Ectodermal cell (in vitro differentiated cells): ENCODE measurements around the gene POU2F3. TPM values are rescaled to one million over a fixed set of nuclear protein-coding genes. Genes with fewer than 3 reads are reported as not detected.

Experiments
- H3K27ac ChIP-seq: 2 replicates; pipeline ENCODE4 v1.7.0; 2013; ENCODE audit warnings: mild to moderate bottlenecking, low read depth, low read length; ENCODE audit not compliant: insufficient read depth, poor library complexity, severe bottlenecking
- H3K27me3 ChIP-seq: 2 replicates; pipeline ENCODE4 v1.7.0; 2013; ENCODE audit warnings: mild to moderate bottlenecking, low read length; ENCODE audit not compliant: insufficient read depth, control insufficient read depth, poor library complexity, severe bottlenecking
- H3K36me3 ChIP-seq: one replicate; pipeline ENCODE4 v1.7.0; 2013; ENCODE audit warnings: low read length; ENCODE audit not compliant: control insufficient read depth, insufficient read depth
- H3K4me1 ChIP-seq: one replicate; pipeline ENCODE4 v1.7.0; 2013; ENCODE audit warnings: low read length; ENCODE audit not compliant: control insufficient read depth, insufficient read depth
- H3K4me3 ChIP-seq: 2 replicates; pipeline ENCODE4 v1.7.0; 2013; ENCODE audit warnings: low read depth, low read length, control low read depth; ENCODE audit not compliant: insufficient read depth
- H3K9me3 ChIP-seq: 2 replicates; pipeline ENCODE4 v1.7.0; 2013; ENCODE audit warnings: mild to moderate bottlenecking, low read length, moderate library complexity; ENCODE audit not compliant: control insufficient read depth
- WGBS, 2 experiments: methylation state at CpG; one replicate each; pipeline ENCODE4 v1.1.7; 2013; ENCODE audit warnings: missing lambda C conversion rate in 2 of 2; 5-methylcytosine and 5-hydroxymethylcytosine counted together
- polyA plus RNA-seq, 4 experiments: library from polyadenylated mRNA; stranded (reverse); fragments of 50-300 nt; gene quantifications; one replicate each; pipeline ENCODE4 v1.2.3, GENCODE V29; 2013

POU2F3 gene
- 0.43 TPM for polyA plus RNA-seq (2013, experiment 1 of 4)
- 0.57 TPM for polyA plus RNA-seq (2013, experiment 2 of 4)
- polyA plus RNA-seq (2013, experiment 3 of 4) = 0.32 TPM
- 0.16 TPM for polyA plus RNA-seq (2013, experiment 4 of 4)

DNA sequence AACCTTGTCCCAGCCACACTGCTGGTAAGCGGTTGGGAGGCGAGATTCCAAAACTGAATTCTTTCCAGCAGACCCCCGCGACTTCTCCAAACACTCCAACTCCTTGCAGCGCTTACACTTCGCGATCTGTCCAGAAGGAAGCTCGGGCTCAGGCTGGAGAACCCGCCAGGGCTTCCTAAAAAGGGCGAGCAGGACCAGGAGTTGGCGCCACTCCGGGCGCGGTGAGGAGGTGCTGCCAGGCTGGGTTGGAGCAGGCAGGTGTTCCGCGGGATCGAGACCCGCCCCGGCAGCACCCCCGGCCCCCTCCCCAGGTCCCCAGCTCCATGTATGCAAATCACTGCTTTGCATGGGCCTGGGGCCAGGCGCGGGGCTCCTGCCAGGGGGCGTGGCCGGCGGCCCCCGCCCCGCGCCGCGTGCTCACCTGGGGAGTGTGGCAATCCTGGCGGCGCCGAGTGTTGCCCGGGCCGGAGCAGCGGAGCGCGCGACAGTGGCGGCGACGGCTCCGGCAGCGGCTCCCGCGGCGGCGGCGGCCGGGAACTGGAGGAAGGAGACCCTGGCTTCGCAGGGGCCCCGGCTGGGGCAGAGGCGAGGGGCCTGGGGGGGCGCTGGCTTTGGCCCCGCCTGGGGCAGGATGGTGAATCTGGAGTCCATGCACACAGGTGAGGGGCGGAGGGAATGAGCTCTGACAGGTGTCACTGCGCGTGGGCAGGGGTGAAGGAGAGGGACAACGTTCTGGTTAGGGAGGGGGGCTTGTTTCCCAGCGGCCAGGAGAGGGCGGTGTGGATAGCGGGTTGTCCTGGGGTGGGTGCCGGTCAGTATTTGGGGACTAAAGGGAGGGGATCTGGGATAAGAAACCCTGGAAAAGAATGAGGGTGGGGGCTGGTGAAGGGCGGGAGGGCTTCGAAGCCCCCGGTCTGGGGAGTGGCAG lies at the start of gene POU2F3:
Gene POU2F3 (plus strand): TSS at position 428 of the 928 bp plus-strand sequence. CDS start 204 bp downstream, at position 632.
- peak within 1 kb of the TSS; percentile 24 for H3K4me3 ChIP-seq

DNA sequence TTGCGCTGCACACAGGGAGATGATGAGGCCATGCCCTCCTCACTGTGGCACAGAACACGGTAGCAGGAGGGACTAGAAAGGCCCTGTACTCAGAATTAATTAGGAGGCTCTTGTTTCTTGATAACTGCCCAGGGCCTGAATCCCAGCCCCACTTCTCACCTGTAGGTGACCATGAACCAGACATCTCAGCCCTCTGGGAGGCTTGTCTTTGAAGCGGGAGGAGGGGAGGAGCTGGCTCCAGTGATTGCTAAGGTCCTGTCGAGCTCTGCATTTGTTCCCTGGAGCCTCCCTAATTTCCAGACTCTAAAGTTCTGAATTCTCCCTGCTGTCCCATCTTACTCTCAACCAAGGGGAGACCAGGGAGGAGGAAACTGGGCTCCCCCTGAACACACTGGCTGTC lies 48.9 kb upstream of the POU2F3 start:
- WGBS, 2 experiments = 76 to 79% methylated on average over 4 of the region's 4 CpGs
- no peak overlapping the region for H3K27ac ChIP-seq
- no peaks in the 10 kb centered on the region for H3K36me3 ChIP-seq
- no peak overlapping the region for H3K4me3 ChIP-seq
- no peaks in the 10 kb centered on the region for H3K9me3 ChIP-seq
- peaks cover 9% of the 10 kb centered on the region for H3K27me3 ChIP-seq
- peaks cover 27% of the 10 kb centered on the region for H3K4me1 ChIP-seq

More for the DNA sequence above, at the start of gene POU2F3:
- Histone ChIP-seq H3K4me1 (peaks cover 3% of the 10 kb centered on the region), H3K27ac (no peak within 1 kb of the TSS), H3K36me3 (no peaks in the 10 kb centered on the region), H3K9me3 (no peaks in the 10 kb centered on the region), H3K27me3 (peaks cover 39% of the 10 kb centered on the region)
- 7 to 8% methylated on average over 66 of the region's 66 CpGs for WGBS, 2 experiments

DNA sequence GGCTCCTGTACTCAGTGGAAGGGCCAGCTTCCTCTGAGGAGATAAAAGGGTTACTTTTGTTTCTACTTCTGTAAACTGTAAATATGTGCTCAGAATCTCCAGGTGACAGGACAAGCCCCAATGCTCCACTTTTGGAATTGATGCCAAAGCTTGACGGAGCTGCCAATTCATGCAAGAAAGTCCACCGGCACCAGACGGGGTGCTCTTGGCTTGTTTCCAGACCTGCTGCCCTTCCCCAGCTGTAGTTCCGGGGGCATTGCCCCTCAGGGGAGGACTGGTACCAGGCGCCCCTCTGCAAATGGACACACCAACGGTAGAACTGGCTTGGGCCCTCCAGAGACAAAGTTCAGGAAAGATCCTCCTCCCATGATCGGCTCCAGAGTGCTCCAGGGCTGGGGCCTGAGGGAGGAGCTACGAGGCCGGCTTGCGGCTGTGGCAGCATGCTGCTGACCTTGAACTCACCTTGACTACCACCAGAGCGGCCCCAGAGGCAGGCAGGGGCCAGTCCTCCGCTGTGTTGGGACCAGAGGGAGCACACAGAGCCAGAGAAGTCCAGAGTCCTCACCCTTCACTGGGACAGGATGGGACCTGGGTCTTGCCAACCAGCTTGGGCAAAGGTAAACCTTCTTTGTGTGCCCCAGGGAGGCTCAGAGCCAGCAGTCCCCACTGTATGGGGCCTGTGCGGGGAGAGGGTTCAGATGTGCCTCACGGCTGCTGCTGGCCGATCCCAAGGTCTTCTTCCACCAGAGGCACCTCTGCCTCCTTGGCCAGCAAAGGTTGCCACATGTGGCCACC lies 46.9 kb upstream of the POU2F3 start:
- peaks cover 18% of the 10 kb centered on the region for H3K27me3 ChIP-seq
- H3K36me3 ChIP-seq = no peaks in the 10 kb centered on the region
- no peak overlapping the region for H3K4me3 ChIP-seq
- H3K27ac ChIP-seq = no peak overlapping the region
- H3K4me1 ChIP-seq = peaks cover 35% of the 10 kb centered on the region
- no peaks in the 10 kb centered on the region for H3K9me3 ChIP-seq
- 92 to 94% methylated on average over 15 of the region's 15 CpGs for WGBS, 2 experiments

DNA sequence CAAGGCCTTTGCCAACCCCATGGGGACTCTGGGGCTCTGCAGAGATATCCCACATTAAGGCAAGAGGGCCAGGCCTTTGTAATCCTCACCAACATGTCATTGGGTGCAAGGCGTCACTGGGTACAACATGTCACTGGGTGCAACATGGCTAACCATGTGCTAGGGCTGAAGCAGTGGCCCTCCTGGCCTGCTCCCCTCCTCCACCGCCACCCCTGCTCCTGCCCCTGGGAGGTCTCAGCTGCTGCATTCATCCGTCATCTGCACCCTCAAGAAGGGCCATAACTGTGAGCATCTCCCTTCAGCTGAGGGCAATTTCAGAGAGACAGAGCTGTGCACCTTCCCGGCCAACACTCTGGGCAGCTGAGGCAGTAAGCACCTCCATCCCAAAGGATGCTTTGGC lies 45.8 kb upstream of the POU2F3 start:
- no peak overlapping the region for H3K4me3 ChIP-seq
- H3K27ac ChIP-seq = no peak overlapping the region
- 93 to 95% methylated on average over 4 of the region's 4 CpGs for WGBS, 2 experiments
- H3K9me3 ChIP-seq = no peaks in the 10 kb centered on the region
- H3K36me3 ChIP-seq = no peaks in the 10 kb centered on the region
- peaks cover 29% of the 10 kb centered on the region for H3K27me3 ChIP-seq
- H3K4me1 ChIP-seq = peaks cover 45% of the 10 kb centered on the region

DNA sequence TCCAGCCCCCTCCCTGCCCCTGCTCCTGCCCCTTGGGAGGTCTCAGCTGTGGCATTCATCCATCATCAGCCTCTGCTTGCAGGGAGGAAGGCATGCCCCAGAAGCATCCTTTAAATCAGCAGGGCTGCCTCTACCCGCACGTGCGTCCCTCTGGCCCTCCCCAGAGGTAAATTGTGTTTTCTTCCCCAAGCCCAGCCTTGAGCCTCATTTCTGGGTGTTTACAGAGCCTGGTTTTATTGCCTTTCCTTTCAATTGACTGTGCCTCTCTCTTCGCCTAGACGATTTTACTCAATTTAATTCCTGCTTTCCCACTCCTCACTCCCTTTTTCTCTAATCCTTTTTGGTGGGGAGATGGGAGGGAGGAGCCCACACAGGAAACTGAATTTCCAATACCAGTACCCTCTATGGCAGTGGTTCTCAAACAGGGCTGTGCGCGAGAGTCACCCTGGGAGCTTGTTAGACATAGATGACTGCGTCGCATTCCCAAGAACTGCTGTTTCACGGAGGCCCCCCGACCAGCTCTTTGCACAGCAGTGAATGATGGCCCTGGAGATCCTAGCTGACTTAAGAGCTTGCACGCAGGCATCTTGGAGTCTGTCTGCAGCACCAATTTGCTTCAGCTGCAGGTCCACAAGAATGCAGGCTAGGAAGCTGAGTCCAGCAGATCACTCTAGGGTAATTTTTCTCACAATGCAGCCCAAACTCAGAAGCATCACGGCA lies 44.2 kb upstream of the POU2F3 start:
- no peak overlapping the region for H3K4me3 ChIP-seq
- H3K27me3 ChIP-seq = peaks cover 43% of the 10 kb centered on the region
- H3K36me3 ChIP-seq = no peaks in the 10 kb centered on the region
- H3K4me1 ChIP-seq = peaks cover 45% of the 10 kb centered on the region
- no peaks in the 10 kb centered on the region for H3K9me3 ChIP-seq
- H3K27ac ChIP-seq = no peak overlapping the region
- 56 to 61% methylated on average over 13 of the region's 13 CpGs for WGBS, 2 experiments

DNA sequence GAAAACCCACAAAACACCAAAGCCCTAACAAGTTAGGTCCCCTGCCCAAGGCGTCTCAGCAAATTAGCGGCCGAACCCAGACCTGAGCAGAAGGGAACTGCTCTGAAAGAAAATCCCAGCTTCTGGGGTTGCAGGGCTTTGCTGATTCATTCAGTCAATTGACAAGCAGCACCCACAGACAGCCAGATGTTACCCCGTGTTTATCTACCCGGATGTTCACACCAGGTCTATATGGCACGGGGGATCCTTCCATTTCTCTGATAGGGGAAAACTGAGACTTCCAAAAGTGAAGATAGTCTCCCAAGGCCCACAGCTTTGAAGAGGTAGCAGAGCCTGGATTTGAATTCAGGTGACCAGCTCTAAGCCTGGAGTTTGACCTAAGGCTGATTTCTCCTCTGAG lies 43.1 kb upstream of the POU2F3 start:
- no peak overlapping the region for H3K4me3 ChIP-seq
- H3K4me1 ChIP-seq = peaks cover 41% of the 10 kb centered on the region
- no peaks in the 10 kb centered on the region for H3K9me3 ChIP-seq
- H3K27me3 ChIP-seq = peaks cover 53% of the 10 kb centered on the region
- WGBS, 2 experiments = 87 to 90% methylated on average over 6 of the region's 6 CpGs
- no peak overlapping the region for H3K27ac ChIP-seq
- no peaks in the 10 kb centered on the region for H3K36me3 ChIP-seq

DNA sequence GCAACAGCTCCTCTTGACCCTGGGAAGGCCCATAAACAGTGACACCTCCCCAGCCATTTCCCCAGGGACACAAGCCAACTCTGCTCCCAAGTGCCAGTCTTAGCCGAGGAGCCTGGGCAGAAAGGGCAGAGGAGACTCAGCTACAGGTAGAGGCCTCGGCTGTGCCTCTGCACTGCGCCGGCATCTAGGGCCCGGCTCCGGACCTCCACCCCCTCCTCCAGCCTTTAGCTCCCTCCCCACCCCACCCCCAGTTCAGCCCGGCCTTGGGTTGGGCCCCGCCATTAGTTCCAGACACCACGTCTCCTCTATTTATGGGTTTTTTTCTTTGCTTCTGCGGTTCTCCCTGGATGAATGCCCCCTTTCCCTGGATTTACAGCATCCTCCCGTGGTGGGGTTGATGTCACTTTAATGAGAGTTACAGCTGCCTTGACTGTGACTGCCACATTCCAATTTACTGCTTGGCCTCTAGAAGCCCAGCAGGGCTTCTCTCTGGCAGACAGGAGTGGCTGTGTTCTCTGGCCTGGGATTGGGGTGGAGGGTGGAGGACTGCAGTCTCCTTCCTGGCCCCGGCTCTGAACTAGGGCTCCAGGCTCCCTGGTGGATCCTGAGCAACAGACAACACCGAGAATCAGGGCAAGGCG lies 42.6 kb upstream of the POU2F3 start:
- 28 to 31% methylated on average over 12 to 14 of the region's 14 CpGs for WGBS, 2 experiments
- no peaks in the 10 kb centered on the region for H3K36me3 ChIP-seq
- H3K4me1 ChIP-seq = peaks cover 40% of the 10 kb centered on the region
- no peak overlapping the region for H3K4me3 ChIP-seq
- H3K9me3 ChIP-seq = no peaks in the 10 kb centered on the region
- no peak overlapping the region for H3K27ac ChIP-seq
- H3K27me3 ChIP-seq = peaks cover 53% of the 10 kb centered on the region

DNA sequence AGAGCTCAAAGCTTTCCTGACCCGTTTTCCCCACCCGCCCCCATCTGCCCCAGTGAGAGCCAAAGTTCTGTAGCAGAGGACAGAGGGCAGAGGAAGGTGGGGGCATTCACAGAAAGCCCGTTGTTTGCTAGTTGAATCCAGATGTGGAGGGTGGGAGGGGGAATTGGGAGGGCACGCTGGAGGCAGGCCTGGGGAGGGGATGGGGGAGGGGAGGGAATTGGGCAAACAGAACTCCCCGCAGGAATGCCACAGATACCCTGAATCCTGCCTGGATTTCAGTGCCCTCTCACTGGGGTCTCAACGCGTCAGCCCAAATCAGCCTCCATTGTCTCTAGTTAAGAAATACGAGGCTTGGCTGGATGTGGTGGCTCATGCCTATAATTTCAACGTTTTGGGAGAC lies 42.0 kb upstream of the POU2F3 start:
- Histone ChIP-seq H3K36me3 (no peaks in the 10 kb centered on the region), H3K9me3 (no peaks in the 10 kb centered on the region), H3K4me1 (peaks cover 40% of the 10 kb centered on the region), H3K27me3 (peaks cover 51% of the 10 kb centered on the region), H3K4me3 (no peak overlapping the region), H3K27ac (no peak overlapping the region)
- 15 to 17% methylated on average over 9 of the region's 9 CpGs for WGBS, 2 experiments

DNA sequence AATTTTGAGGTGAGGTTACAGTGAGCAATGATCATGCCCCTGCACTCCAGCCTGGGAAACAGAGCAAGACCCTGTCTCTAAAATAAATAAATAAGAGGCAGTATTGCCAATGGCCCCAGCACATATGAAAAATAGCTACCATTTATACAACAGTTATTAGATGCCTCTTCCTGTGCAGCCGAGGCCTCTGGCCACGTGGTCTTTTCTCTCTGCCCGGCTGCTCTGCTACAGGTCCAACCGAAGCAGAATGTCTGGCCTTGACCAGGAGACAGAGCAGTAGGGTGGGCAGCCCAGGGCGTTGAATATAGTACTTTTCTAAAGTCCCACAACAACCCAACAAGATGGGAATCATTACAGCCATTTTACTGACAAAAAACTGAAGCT lies 41.5 kb upstream of the POU2F3 start:
- 81 to 82% methylated on average over 5 of the region's 5 CpGs for WGBS, 2 experiments
- H3K36me3 ChIP-seq = no peaks in the 10 kb centered on the region
- no peak overlapping the region for H3K27ac ChIP-seq
- peaks cover 40% of the 10 kb centered on the region for H3K4me1 ChIP-seq
- H3K27me3 ChIP-seq = peaks cover 47% of the 10 kb centered on the region
- H3K9me3 ChIP-seq = no peaks in the 10 kb centered on the region
- no peak overlapping the region for H3K4me3 ChIP-seq
